ENCODE results near the gene HDDC3.
"Not testable (repeated sequence)": the region's sequence is repeated elsewhere in the genome, so short reads cannot be mapped to it uniquely, and the experiment has no call there.

HDDC3 gene

GRCh38 chr15:90933301-90933700 lies 952 bp upstream of the HDDC3 start:
- DNase-seq (ENCODE audit: insufficient read length, low spot score) (no peak), FAIRE-seq (no peak)

- no peak for FAIRE-seq
- DNase-seq (ENCODE audit: insufficient read length, low spot score): no peak
These were observed 277 bp upstream of the HDDC3 start for GRCh38 chr15:90932660-90932991.

- FAIRE-seq: no peak
- no peak for DNase-seq (ENCODE audit: insufficient read length, low spot score)
These were observed 848 bp downstream of the HDDC3 start for GRCh38 chr15:90931575-90931827.

- DNase-seq (ENCODE audit: insufficient read length, low spot score): no peak
These were observed 1.3 kb downstream of the HDDC3 start for GRCh38 chr15:90930861-90931574.

GRCh38 chr15:90929246-90930019 lies 2.9 kb downstream of the HDDC3 start:
- DNase-seq (ENCODE audit: insufficient read length, low spot score): no peak

More at GRCh38 chr15:90930861-90931574, 1.3 kb downstream of the HDDC3 start:
- no peak for FAIRE-seq

GRCh38 chr15:90928106-90928505 lies 4.2 kb downstream of the HDDC3 start:
- not testable (repeated sequence) for FAIRE-seq; DNase-seq (ENCODE audit: insufficient read length, low spot score)

More at GRCh38 chr15:90929246-90930019, 2.9 kb downstream of the HDDC3 start:
- no peak for FAIRE-seq

- not testable (repeated sequence) for DNase-seq (ENCODE audit: insufficient read length, low spot score); FAIRE-seq
These were observed 5.6 kb downstream of the HDDC3 start for GRCh38 chr15:90926766-90927165.

GRCh38 chr15:90924375-90924774 lies 8.0 kb downstream of the HDDC3 start:
- DNase-seq (ENCODE audit: insufficient read length, low spot score) (peak; percentile 44), FAIRE-seq (peak; percentile 82)

GRCh38 chr15:90922712-90923322 lies 9.5 kb downstream of the HDDC3 start:
- not testable (repeated sequence) for FAIRE-seq
- peak; percentile 52 for DNase-seq (ENCODE audit: insufficient read length, low spot score)

- FAIRE-seq (no peak), DNase-seq (ENCODE audit: insufficient read length, low spot score) (no peak)
These were observed 10.5 kb downstream of the HDDC3 start for GRCh38 chr15:90921887-90922286.

GRCh38 chr15:90918835-90919234 lies 13.5 kb downstream of the HDDC3 start:
- DNase-seq (ENCODE audit: insufficient read length, low spot score) (no peak), FAIRE-seq (no peak)

GRCh38 chr15:90918034-90918788 lies 14.1 kb downstream of the HDDC3 start:
- DNase-seq (ENCODE audit: insufficient read length, low spot score): no peak
- no peak for FAIRE-seq

- DNase-seq (ENCODE audit: insufficient read length, low spot score) (no peak), FAIRE-seq (no peak)
These were observed 14.8 kb downstream of the HDDC3 start for GRCh38 chr15:90917569-90917968.

- no peak for DNase-seq (ENCODE audit: insufficient read length, low spot score)
- no peak for FAIRE-seq
These were observed 15.9 kb downstream of the HDDC3 start for GRCh38 chr15:90916461-90916860.

GRCh38 chr15:90915808-90916440 lies 16.4 kb downstream of the HDDC3 start:
- no peak for FAIRE-seq
- DNase-seq (ENCODE audit: insufficient read length, low spot score): no peak

GRCh38 chr15:90915216-90915807 lies 17.0 kb downstream of the HDDC3 start:
- FAIRE-seq (no peak), DNase-seq (ENCODE audit: insufficient read length, low spot score) (no peak)

GRCh38 chr15:90914305-90915080 lies 17.9 kb downstream of the HDDC3 start:
- FAIRE-seq (no peak), DNase-seq (ENCODE audit: insufficient read length, low spot score) (no peak)

- FAIRE-seq (no peak), DNase-seq (ENCODE audit: insufficient read length, low spot score) (no peak)
These were observed 18.9 kb downstream of the HDDC3 start for GRCh38 chr15:90913398-90913944.

GRCh38 chr15:90912770-90913075 lies 19.6 kb downstream of the HDDC3 start:
- DNase-seq (ENCODE audit: insufficient read length, low spot score) (no peak), FAIRE-seq (no peak)

Measured in GM19239 (cell line).